WTC11 (cell line): ENCODE measurements around the gene CENPT.

Source experiments
- AFF4 ChIP-seq: sonication (generic); formaldehyde crosslinking; IDR thresholded peaks from 2 replicates; pipeline ENCODE4 v1.8.1; 2023; ENCODE audit warnings: mild to moderate bottlenecking, missing genetic modification reagents, borderline replicate concordance
- CBFB ChIP-seq: sonication (generic); formaldehyde crosslinking; IDR thresholded peaks from 2 replicates; pipeline ENCODE4 v1.8.1; 2022; ENCODE audit warnings: mild to moderate bottlenecking, low read depth, missing genetic modification reagents
- CTCF ChIP-seq: fragments of 200-600 bp; IDR thresholded peaks from 2 replicates; pipeline ENCODE4 v1.8.0; 2022; ENCODE audit warnings: antibody characterized with exemption
- FOXP4 ChIP-seq: sonication (generic); formaldehyde crosslinking; IDR thresholded peaks from 2 replicates; pipeline ENCODE4 v1.8.0; 2022; ENCODE audit warnings: mild to moderate bottlenecking, missing genetic modification reagents
- NR2C2 ChIP-seq: sonication (generic); formaldehyde crosslinking; IDR thresholded peaks from 2 replicates; pipeline ENCODE4 v1.8.0; 2022; ENCODE audit warnings: mild to moderate bottlenecking, missing genetic modification reagents
- SMAD3 ChIP-seq: sonication (generic); formaldehyde crosslinking; IDR thresholded peaks from 2 replicates; pipeline ENCODE4 v1.8.0; 2022; ENCODE audit warnings: missing genetic modification reagents, mild to moderate bottlenecking, borderline replicate concordance
- STAT6 ChIP-seq: sonication (generic); formaldehyde crosslinking; conservative IDR thresholded peaks from 2 replicates; pipeline ENCODE4 v1.8.1; 2023; ENCODE audit warnings: mild to moderate bottlenecking, low read depth, missing genetic modification reagents, moderate library complexity
- ZNF121 ChIP-seq: sonication (generic); formaldehyde crosslinking; IDR thresholded peaks from 2 replicates; pipeline ENCODE4 v1.8.0; 2023; ENCODE audit warnings: missing genetic modification reagents

GRCh38 chr16:67843343-67843765, 4.1 kb downstream of the CENPT start:
- TF ChIP-seq CTCF = no peak
- no peak for TF ChIP-seq STAT6 (CRISPR knock-in tag)
- TF ChIP-seq AFF4 (CRISPR knock-in tag) = no peak
- no peak for TF ChIP-seq NR2C2 (CRISPR knock-in tag)
- no peak for TF ChIP-seq FOXP4
- TF ChIP-seq SMAD3 = no peak
- TF ChIP-seq ZNF121 (CRISPR knock-in tag) = no peak
- TF ChIP-seq CBFB (CRISPR knock-in tag) = no peak
